GM12892 (cell line): Measurements from ENCODE around the gene OGFOD3.

Experiments used
- POLR2A ChIP-seq: IDR thresholded peaks from 2 replicates; pipeline ENCODE4 v1.6.1; 2011; ENCODE audit warnings: low read depth, low read length, control low read depth
- POLR2AphosphoS5 ChIP-seq: IDR thresholded peaks from 2 replicates; pipeline ENCODE4 v1.6.1; 2011; ENCODE audit warnings: low read depth, low read length, control low read depth
- TAF1 ChIP-seq: IDR thresholded peaks from 2 replicates; pipeline ENCODE4 v1.6.1; 2011; ENCODE audit warnings: low read depth, mild to moderate bottlenecking, control low read depth, low read length, borderline replicate concordance

DNA sequence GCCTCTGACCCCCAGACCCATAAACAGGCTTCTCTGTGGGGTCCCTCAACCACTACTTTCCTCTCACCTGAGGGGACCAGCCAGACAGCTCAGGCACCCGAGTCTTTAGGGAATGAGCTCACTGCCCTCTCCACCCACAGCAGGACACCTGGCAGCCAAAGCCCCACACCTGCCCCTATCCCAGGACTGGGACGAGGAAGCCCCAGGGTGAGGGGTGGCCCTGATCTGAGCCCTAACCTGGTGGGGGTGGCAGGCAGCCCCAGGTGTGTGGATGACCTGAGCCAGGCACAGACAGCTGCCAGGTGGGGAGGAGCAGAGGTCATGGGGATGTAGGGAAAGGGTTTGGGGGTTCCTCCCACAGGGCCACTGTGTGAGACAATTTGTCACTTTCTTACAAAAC is 61.0 kb downstream of the OGFOD3 start:
- TF ChIP-seq POLR2AphosphoS5 (no peak), TAF1 (no peak), POLR2A (no peak)
